CD14-positive monocyte (primary cell): ENCODE results near the gene ATG13. TPM values are rescaled to one million over a fixed set of nuclear protein-coding genes. Genes with fewer than 3 reads are reported as not detected.
"Not testable (repeated sequence)": the region's sequence is repeated elsewhere in the genome, so short reads cannot be mapped to it uniquely, and the experiment has no call there.

Source experiments
- DNase-seq, 3 donors: peaks; one replicate each; pipeline ENCODE4 v3.0.0-alpha.2; 2011 to 2022
- H2AFZ ChIP-seq: 2 replicates; pipeline ENCODE4 v1.6.0; 2012; ENCODE audit warnings: mild to moderate bottlenecking, low read depth, low read length, inconsistent platforms; ENCODE audit not compliant: insufficient read depth, poor library complexity, severe bottlenecking
- H3K27ac ChIP-seq, 2 donors: 1 replicate in 1 of 2; 2 replicates in 1 of 2; pipeline ENCODE4 v1.5.1; 2012 to 2013; ENCODE audit warnings: low read length in 2 of 2, control low read depth in 1 of 2, inconsistent platforms in 1 of 2, low read depth in 1 of 2, mild to moderate bottlenecking in 1 of 2
- H3K27me3 ChIP-seq, 2 donors: one replicate each; pipeline versions ENCODE4 v1.6.0 to v1.6.1; 2011 to 2013; ENCODE audit warnings: low read length in 2 of 2; ENCODE audit not compliant: control insufficient read depth in 2 of 2, insufficient read depth in 2 of 2
- H3K36me3 ChIP-seq, 2 donors: replicated peaks in 1 of 2; 1 replicate in 1 of 2; 2 replicates in 1 of 2; pipeline versions ENCODE4 v1.5.1 to v1.6.1; 2012 to 2013; ENCODE audit warnings: low read length in 2 of 2, control low read depth in 1 of 2, inconsistent platforms in 1 of 2, mild to moderate bottlenecking in 1 of 2; ENCODE audit not compliant: insufficient read depth in 2 of 2, control insufficient read depth in 1 of 2
- H3K4me1 ChIP-seq, 2 donors: 1 replicate in 1 of 2; 2 replicates in 1 of 2; pipeline versions ENCODE4 v1.5.1 to v1.6.1; 2012 to 2013; ENCODE audit warnings: low read length in 2 of 2, control low read depth in 1 of 2, inconsistent platforms in 1 of 2, mild to moderate bottlenecking in 1 of 2, moderate library complexity in 1 of 2; ENCODE audit not compliant: insufficient read depth in 2 of 2, control insufficient read depth in 1 of 2
- H3K4me2 ChIP-seq: replicated peaks from 2 replicates; pipeline ENCODE3; 2012; ENCODE audit warnings: low read length, moderate library complexity, mild to moderate bottlenecking; ENCODE audit not compliant: poor library complexity, severe bottlenecking; ENCODE audit errors: extremely low read depth
- H3K4me3 ChIP-seq, 3 experiments: fragments of 200-600 bp in 1 of 3; sonication (generic) in 1 of 3; replicated peaks in 1 of 3; 1 replicate in 2 of 3; 2 replicates in 1 of 3; pipeline ENCODE4 v1.5.1; 2011 to 2013; ENCODE audit warnings: low read length in 3 of 3, mild to moderate bottlenecking in 3 of 3, control low read depth in 2 of 3, low read depth in 2 of 3, inconsistent platforms in 1 of 3, moderate library complexity in 1 of 3
- H3K79me2 ChIP-seq: 2 replicates; pipeline ENCODE4 v1.6.0; 2012; ENCODE audit warnings: mild to moderate bottlenecking, control low read depth, inconsistent platforms, low read length, moderate library complexity; ENCODE audit not compliant: insufficient read depth
- H3K9ac ChIP-seq: 2 replicates; pipeline ENCODE4 v1.6.0; 2017; ENCODE audit warnings: low read length, mild to moderate bottlenecking; ENCODE audit not compliant: insufficient read depth, poor library complexity, severe bottlenecking
- H3K9me3 ChIP-seq, 2 donors: replicated peaks in 1 of 2; 1 replicate in 1 of 2; 2 replicates in 1 of 2; pipeline versions ENCODE4 v1.5.1 to v1.6.1; 2012 to 2013; ENCODE audit warnings: low read length in 2 of 2, control low read depth in 1 of 2; ENCODE audit not compliant: control insufficient read depth in 1 of 2, insufficient read depth in 1 of 2
- H4K20me1 ChIP-seq: 2 replicates; pipeline ENCODE4 v1.6.0; 2012; ENCODE audit warnings: mild to moderate bottlenecking, low read length, control low read depth, moderate library complexity; ENCODE audit not compliant: insufficient read depth
- H3K27ac Mint-ChIP-seq, 7 donors: one replicate each; pipeline ENCODE4 v1.8.0; 2020; ENCODE audit warnings: mild to moderate bottlenecking in 7 of 7, mixed read lengths in 7 of 7, moderate library complexity in 6 of 7, inconsistent platforms in 2 of 7
- H3K27me3 Mint-ChIP-seq, 3 donors: one replicate each; pipeline ENCODE4 v1.8.0; 2021 to 2022; ENCODE audit warnings: low read depth in 3 of 3, mild to moderate bottlenecking in 3 of 3, mixed read lengths in 3 of 3, moderate library complexity in 3 of 3, inconsistent platforms in 1 of 3
- H3K36me3 Mint-ChIP-seq, 2 donors: one replicate each; pipeline ENCODE4 v1.8.0; 2020; ENCODE audit warnings: mixed read lengths in 2 of 2, inconsistent platforms in 1 of 2, mild to moderate bottlenecking in 1 of 2
- H3K4me1 Mint-ChIP-seq: one replicate; pipeline ENCODE4 v1.8.0; 2020; ENCODE audit warnings: mild to moderate bottlenecking, mixed read lengths
- H3K4me3 Mint-ChIP-seq, 2 donors: one replicate each; pipeline ENCODE4 v1.8.0; 2020; ENCODE audit warnings: mild to moderate bottlenecking in 2 of 2, mixed read lengths in 2 of 2, moderate library complexity in 1 of 2
- H3K9me3 Mint-ChIP-seq, 7 donors: one replicate each; pipeline ENCODE4 v1.8.0; 2020 to 2022; ENCODE audit warnings: mixed read lengths in 7 of 7, mild to moderate bottlenecking in 6 of 7, moderate library complexity in 6 of 7, inconsistent platforms in 2 of 7
- WGBS: methylation state at CpG from one replicate; pipeline ENCODE4 v1.1.5; 2013; ENCODE audit warnings: missing lambda C conversion rate; ENCODE audit not compliant: insufficient coverage; 5-methylcytosine and 5-hydroxymethylcytosine counted together
- intact Hi-C, 2 donors: fragments of 100-400 bp; cut with micrococcal nuclease; formaldehyde crosslinking; loops; one replicate each; pipeline versions ENCODE4 v1.15.0 to v1.15.1; 2023
- polyA plus RNA-seq, 3 donors: library from polyadenylated mRNA; depleted of rRNA in 1 of 3; unstranded in 2 of 3; stranded (reverse) in 1 of 3; fragments of 300-500 nt in 2 of 3; fragments of >200 nt in 1 of 3; fragmentation: Illumina TruSeq in 2 of 3; gene quantifications; 1 replicate in 2 of 3; 2 replicates in 1 of 3; pipeline ENCODE4 v1.2.3, GENCODE V29; 2012 to 2021
- TF ChIP-seq, protein P1 (sequence below): fragments of 200-600 bp; IDR thresholded peaks from one replicate; pipeline ENCODE4 v1.8.0; 2022; ENCODE audit warnings: antibody characterized with exemption, mild to moderate bottlenecking

Gene ATG13
- polyA plus RNA-seq, 3 donors = 33.7 to 55.5 (median 51.2) TPM

DNA sequence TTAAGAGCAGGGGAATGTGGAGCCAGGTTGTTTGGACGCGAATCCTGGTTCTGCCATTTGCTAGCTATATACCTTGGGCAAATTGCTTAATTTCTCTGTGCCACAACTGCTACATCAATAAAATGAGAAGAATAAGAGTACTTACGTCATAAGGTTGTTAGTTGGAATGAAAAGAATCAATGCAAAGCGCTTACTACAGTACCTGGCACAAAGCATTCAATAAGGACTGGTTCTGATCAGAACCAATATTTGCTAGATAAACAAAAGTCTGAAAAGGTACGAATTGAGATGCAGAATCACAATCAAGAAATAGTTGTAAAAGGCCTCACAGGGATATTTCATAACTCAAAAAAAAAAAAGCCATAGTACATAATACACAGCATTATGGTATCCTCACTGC, 34.8 kb upstream of the ATG13 start:
- Histone ChIP-seq H3K9ac (no peak overlapping the region), H3K4me3 (no peak overlapping the region), H3K27me3 (no peaks in the 10 kb centered on the region), H3K4me1 (no peaks in the 10 kb centered on the region), H3K79me2 (peaks cover 68% of the 10 kb centered on the region), H2AFZ (no peak overlapping the region), H3K27ac (no peak overlapping the region), H3K9me3 (no peaks in the 10 kb centered on the region), H4K20me1 (peaks cover 56% of the 10 kb centered on the region), H3K36me3 (peaks cover 0 to 10% of the 10 kb centered on the region in 2 donors), H3K4me2 (no peak overlapping the region)
- TF ChIP-seq, protein P1, sequence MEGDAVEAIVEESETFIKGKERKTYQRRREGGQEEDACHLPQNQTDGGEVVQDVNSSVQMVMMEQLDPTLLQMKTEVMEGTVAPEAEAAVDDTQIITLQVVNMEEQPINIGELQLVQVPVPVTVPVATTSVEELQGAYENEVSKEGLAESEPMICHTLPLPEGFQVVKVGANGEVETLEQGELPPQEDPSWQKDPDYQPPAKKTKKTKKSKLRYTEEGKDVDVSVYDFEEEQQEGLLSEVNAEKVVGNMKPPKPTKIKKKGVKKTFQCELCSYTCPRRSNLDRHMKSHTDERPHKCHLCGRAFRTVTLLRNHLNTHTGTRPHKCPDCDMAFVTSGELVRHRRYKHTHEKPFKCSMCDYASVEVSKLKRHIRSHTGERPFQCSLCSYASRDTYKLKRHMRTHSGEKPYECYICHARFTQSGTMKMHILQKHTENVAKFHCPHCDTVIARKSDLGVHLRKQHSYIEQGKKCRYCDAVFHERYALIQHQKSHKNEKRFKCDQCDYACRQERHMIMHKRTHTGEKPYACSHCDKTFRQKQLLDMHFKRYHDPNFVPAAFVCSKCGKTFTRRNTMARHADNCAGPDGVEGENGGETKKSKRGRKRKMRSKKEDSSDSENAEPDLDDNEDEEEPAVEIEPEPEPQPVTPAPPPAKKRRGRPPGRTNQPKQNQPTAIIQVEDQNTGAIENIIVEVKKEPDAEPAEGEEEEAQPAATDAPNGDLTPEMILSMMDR = no peak
- Mint-ChIP-seq H3K27me3 (no peaks in the 10 kb centered on the region), H3K27ac (no peak overlapping the region), H3K4me3 (no peak overlapping the region), H3K9me3 (no peaks in the 10 kb centered on the region), H3K4me1 (no peaks in the 10 kb centered on the region), H3K36me3 (peaks cover 1 to 22% of the 10 kb centered on the region in 2 donors)
- intact Hi-C loops = no loop called here
- no CpG with 5 or more reads among the region's 5 CpGs for WGBS
- DNase-seq = no peak

DNA sequence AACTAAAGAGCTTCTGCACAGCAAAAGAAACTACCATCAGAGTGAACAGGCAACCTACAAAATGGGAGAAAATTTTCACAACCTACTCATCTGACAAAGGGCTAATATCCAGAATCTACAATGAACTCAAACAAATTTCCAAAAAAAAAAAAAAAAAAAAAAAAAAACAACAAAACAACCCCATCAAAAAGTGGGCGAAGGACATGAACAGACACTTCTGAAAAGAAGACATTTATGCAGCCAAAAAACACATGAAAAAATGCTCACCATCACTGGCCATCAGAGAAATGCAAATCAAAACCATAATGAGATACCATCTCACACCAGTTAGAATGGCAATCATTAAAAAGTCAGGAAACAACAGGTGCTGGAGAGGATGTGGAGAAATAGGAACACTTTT, 33.8 kb upstream of the ATG13 start:
- H3K4me3 ChIP-seq, H3K4me2 ChIP-seq, H3K4me3 Mint-ChIP-seq, H3K27ac ChIP-seq, DNase-seq, H3K9me3 Mint-ChIP-seq, H2AFZ ChIP-seq, H3K4me1 Mint-ChIP-seq, H3K9ac ChIP-seq, H3K9me3 ChIP-seq, H3K27ac Mint-ChIP-seq, H3K27me3 Mint-ChIP-seq, H3K27me3 ChIP-seq, intact Hi-C loops, H3K4me1 ChIP-seq: not testable (repeated sequence)
- Histone ChIP-seq H3K79me2 (peaks cover 69% of the 10 kb centered on the region), H3K36me3 (peaks cover 0 to 10% of the 10 kb centered on the region in 2 donors), H4K20me1 (peaks cover 57% of the 10 kb centered on the region)
- WGBS = no CpG with 5 or more reads among the region's 1 CpG
- H3K36me3 Mint-ChIP-seq = peaks cover 3 to 26% of the 10 kb centered on the region in 2 donors
